EH (cell line): ENCODE results near the gene GOLGA5.
A peak's percentile ranks its signal among the peaks of the same experiment; 100 is the strongest.
"Not testable (repeated sequence)": the region's sequence is repeated elsewhere in the genome, so short reads cannot be mapped to it uniquely, and the experiment has no call there.

Experiments used
- DNase-seq: peaks from one replicate; pipeline ENCODE4 v3.0.0-alpha.2; 2015; ENCODE audit warnings: low read depth

GOLGA5 gene, protein sequence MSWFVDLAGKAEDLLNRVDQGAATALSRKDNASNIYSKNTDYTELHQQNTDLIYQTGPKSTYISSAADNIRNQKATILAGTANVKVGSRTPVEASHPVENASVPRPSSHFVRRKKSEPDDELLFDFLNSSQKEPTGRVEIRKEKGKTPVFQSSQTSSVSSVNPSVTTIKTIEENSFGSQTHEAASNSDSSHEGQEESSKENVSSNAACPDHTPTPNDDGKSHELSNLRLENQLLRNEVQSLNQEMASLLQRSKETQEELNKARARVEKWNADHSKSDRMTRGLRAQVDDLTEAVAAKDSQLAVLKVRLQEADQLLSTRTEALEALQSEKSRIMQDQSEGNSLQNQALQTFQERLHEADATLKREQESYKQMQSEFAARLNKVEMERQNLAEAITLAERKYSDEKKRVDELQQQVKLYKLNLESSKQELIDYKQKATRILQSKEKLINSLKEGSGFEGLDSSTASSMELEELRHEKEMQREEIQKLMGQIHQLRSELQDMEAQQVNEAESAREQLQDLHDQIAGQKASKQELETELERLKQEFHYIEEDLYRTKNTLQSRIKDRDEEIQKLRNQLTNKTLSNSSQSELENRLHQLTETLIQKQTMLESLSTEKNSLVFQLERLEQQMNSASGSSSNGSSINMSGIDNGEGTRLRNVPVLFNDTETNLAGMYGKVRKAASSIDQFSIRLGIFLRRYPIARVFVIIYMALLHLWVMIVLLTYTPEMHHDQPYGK

GRCh38 chr14:92793709-92794546 is at the start of gene GOLGA5:
TSS of gene GOLGA5 (plus strand) at chr14:92794305. CDS start at chr14:92797438, 3,133 bp downstream.
- peak; percentile 97 for DNase-seq

DNA sequence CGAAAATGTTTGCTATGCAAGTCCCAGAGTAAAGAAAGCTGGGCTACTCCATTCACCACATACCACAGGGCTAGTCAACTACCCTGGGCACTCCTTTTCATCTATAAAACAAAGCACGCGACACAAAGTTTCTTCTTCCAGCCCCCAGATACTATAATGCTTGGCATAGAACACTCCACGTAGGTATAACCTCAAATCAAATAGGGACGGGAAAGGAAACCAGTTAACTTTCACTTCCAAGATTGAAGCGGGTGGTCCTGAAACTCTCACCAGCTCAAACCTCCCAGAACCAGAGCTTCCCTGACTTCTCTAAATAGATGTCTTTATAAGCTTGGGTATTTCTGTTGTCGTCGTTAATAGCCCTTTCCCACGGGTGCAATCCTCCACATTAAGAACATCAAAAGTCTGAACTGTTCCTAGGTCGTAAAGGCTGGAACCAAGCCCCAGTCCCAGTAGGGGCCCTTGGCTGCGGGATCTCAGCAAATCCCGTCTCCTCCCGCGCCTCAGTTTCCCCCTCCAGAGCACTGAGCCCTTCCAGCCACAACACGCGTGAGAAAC is 46.3 kb upstream of the GOLGA5 start:
- peak; percentile 69 for DNase-seq

DNA sequence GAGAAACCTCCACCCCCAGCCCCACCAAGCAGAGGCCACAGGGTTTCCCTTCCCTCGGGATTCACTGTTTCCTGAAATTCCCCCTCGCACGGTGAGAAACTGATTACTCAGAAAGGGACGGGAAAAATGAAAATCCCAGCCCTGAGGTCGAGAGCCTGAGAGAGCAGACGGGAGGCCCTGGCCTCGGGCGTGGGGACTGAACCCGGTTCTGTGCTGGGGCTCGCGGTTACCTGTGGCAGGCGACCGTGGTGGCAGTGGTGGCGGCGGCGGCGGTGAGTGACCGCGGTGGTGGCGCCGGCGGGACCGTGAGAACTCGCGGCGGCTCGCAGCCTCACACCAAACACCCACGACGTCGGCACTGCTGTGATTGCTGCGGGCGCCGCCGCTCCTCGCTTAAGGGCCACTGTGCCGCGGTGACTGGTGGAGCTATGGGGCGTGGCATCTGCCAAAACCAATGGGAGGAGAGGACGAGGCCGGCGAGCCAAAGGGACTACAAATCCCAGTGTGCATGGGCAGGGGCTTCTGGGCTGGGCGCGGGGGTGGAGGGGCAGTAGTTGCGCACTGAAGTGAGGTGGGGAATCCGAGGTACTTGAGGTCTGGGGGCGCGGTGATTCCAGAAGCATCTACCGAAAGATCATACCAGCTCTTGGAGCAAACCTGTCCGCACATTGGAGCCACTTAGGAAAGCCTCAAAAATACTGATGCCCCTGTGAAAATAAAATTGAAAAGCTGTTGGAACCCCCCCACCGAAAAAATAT is 45.7 kb upstream of the GOLGA5 start, which contains the start of gene LGMN:
Gene LGMN (minus strand): TSS at position 369 of the 758 bp plus-strand sequence. CDS start 15,841 bp downstream, outside the sequence.
- peak; percentile 95 for DNase-seq

- not testable (repeated sequence) for DNase-seq
These were observed 43.8 kb upstream of the GOLGA5 start for GRCh38 chr14:92750222-92750728.

GRCh38 chr14:92750994-92751400 is 43.1 kb upstream of the GOLGA5 start:
- no peak for DNase-seq

DNA sequence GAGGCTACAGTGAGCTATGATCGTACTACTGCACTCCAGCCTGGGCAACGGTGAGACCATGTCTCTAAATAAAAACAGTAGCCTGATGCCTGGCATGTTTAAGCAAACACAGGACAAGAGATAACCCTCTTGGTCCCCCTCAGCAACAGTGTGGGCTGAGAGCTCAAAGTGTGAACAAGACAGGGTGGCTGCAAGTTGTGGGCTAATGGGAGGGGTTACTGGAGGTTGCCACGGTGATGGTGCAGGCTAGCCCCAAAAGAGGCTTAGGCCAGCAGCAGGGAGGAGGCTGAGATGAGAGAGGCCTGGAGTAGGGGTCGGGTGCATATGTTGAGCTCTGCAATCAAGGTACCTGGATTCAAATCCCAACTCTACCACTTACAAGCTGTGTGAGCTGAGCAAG is 42.3 kb upstream of the GOLGA5 start:
- DNase-seq: no peak

- DNase-seq: no peak
These were observed 40.9 kb upstream of the GOLGA5 start for GRCh38 chr14:92753250-92753649.

GRCh38 chr14:92754966-92755365 is 39.1 kb upstream of the GOLGA5 start:
- no peak for DNase-seq

DNA sequence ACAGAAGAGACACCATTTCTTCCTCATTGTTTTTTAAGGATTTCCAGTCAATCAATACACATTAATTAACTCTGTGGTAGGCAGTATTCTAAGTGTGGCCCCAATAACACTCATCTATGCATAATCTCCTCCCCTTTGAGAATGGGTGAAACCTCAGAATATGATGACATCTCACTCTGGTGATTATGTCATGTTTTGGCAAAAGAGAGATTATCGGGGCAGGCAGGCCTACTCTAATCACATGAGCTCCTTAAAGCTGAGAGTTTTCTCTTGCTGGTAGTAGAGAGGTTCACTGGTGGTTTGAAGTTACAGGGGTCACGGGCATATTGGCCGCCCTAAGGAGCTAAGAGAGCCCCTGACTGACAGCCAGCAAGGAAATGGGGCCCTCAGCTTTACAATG is 38.6 kb upstream of the GOLGA5 start:
- no peak for DNase-seq

DNA sequence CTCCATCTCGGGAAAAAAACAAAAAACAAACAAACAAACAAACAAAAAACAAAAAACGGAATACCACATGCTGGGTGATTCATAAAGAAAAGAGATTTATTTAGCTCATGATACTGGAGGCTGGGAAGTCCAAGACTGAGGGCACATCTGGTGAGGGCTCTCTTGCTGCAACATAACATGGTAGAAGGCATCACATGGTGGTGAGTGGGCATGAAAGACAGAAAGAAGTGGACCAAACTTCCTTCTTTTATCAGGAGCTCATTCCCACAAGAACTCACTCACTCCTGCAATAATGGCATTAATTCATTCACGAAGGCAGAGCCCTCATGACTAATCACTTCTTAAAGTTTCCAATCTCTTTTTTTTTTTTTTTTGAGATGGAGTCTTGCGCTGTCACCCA is 37.7 kb upstream of the GOLGA5 start:
- DNase-seq: no peak

DNA sequence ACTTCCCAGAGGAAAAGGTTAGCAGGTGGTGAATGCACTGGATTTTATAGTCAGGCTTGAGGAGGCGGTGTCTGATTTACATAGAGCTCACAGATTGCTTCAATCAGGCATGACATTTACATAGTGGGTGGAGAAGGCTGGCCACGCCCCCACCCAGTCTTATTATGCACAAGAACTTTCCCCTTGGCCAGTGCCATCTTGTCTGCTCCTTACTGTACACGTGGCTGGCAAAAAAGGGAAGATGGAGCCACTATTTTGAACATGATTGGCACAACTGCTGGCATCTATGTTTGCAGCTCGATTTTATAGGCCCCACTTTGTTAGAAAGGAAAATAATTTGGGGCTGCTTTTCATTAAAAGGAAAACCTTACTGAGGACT is 34.8 kb upstream of the GOLGA5 start:
- peak; percentile 64 for DNase-seq

GRCh38 chr14:92759679-92760523 is 34.2 kb upstream of the GOLGA5 start:
- DNase-seq: no peak

DNA sequence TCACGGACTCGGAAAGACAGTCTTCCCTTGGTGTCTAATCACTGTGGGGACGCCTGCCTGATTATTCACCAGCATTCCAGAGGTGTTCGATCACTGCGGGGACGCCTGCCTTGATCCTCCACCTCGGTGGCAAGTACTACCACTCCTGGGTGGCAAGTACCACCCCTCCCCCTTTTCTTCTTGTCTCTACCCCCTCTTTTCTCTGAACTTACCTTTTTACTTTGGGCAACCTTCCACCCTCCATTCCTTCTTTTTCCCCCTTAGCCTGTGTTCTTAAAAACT is 33.6 kb upstream of the GOLGA5 start:
- DNase-seq: no peak

DNA sequence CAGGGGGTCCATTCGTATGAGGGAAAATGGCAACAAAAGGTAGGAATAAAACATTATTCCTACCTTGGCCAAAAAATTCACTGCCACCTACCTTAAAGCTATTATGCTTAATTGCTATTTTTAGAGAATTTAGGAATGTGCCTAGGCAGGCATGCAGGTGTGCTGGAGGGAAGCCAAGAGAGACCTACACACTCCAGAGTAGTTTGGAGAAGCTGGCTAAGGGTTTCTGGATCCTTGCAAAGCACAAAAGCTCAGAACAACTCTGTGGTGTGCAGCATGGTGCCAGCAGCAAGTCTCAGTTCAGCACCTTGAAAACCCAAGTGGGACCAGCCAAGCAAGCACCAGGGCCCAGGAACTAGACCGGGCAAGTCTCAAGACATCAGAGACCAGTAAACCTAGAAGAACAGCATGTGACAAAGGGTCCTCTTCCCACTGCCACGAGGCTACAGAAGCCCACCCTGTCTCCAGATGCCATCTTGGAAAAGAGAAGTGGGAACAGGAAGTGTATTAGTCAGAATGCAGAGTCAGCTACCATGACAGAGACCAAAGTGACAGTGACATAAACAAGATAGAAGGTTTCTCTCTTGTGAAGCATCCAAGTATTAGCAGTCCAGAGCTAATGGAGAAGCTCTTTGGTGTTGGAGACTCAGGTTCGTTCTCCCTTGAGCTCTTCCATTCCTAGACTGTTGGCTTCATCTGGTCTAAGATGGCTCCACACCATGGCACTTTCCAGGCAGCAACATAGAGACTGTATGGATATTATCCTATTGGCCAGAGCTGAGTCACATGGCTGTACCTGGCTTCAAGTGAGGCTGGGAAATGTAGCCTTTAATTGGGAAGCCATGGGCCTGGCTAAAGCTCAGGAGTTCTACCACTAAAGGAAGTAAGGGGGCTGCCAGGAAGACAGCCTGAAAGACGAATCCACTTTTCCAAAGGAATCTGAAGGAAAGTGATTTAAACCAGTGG is 30.2 kb upstream of the GOLGA5 start:
- DNase-seq: not testable (repeated sequence)

DNA sequence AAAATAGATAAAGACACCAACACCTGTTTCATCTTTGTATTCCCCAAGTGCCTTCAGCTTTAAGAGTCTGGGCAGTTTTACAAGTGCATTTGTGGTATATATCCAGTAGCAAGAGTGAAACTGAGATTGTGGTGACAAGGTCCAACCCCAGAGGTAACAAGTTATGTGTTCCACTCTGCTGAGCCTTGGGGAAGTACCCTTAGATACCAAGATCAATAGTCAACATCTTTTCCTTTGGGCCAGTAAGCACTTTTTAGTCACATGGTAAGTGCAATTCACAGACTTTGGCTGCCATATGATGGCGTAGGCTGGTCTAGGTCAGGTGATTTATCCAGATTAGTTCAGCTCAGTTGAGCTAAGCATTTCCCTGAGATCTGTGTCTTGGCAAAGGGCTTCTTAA is 25.9 kb upstream of the GOLGA5 start:
- not testable (repeated sequence) for DNase-seq

DNA sequence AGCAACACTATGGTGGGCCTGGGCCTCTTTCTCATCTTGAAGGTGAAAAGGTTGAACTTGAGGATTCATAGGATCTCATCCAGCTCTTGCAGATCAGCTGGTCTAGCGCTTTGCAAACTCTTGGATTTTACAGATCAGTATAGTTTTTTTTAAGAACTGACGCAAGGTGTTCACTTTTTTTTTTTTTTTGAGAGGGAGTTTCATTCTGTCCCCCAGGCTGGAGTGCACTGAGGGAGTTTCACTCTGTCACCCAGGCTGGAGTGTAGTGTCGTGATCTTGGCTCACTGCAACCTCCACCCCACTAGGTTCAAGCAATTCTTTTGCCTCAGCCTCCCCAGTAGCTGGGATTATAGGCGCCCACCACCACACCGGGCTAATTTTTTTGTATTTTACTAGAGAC is 25.3 kb upstream of the GOLGA5 start:
- no peak for DNase-seq

DNA sequence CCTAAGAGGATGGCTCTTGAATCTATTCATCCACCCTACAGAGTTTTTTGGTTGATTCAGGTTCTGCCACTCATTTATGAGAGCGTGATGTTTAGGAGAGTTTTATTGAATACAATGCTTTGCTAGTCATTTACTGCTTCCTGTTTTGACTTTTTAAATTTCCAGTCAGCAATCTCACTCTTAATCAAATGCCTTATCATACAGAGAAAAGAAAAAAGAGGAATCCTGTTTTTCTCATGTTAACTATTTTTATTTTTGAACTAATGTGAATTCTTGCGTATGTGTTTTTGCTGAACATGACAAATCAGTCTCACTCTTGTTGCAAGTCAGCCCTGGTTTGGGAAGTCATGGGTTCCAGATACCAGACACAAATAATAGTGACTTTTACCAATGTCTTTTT is 23.6 kb upstream of the GOLGA5 start:
- no peak for DNase-seq

DNA sequence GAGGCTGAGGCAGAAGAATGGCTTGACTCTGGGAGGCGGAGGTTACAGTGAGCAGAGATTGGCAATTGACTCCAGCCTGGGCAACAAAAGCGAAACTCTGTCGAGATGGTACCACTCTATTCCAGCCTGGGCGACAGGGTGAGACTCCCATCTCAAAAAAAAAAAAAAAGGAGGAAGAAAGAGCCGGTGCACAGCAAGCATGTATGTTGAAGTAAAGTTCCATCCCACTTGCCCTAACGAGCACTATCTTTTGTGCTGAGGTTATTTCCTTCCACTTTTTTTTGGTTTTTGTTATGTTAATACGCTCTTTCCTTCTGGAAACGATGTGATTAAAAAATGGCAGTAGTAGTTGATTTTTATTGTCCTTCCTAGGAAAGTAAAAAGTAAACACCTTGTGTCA is 19.5 kb upstream of the GOLGA5 start:
- no peak for DNase-seq

- DNase-seq: not testable (repeated sequence)
These were observed 18.8 kb upstream of the GOLGA5 start for GRCh38 chr14:92775292-92775691.
